ENCODE data around the gene MAFF. TPM values are rescaled to one million over a fixed set of nuclear protein-coding genes. Genes with fewer than 3 reads are reported as not detected.

Gene MAFF
- total RNA-seq, 1 experiment from 2014 or later, result 4.6 TPM

GRCh38 chr22:38196791-38197419 is 4.9 kb upstream of the MAFF start:
- H3K9me3 Mint-ChIP-seq, result no peaks in the 10 kb centered on the region

More at GRCh38 chr22:38196791-38197419, 4.9 kb upstream of the MAFF start:
- TF ChIP-seq CREB1 (CRISPR knock-in tag; IDR thresholded peaks at IDR 0.05) (no peak), ZNF219 (CRISPR knock-in tag; IDR thresholded peaks at IDR 0.05; ENCODE audit: borderline replicate concordance) (no peak), TP53 (CRISPR knock-in tag; IDR thresholded peaks at IDR 0.05) (no peak), AR (CRISPR knock-in tag; IDR thresholded peaks at IDR 0.05) (no peak), ZNF281 (CRISPR knock-in tag; IDR thresholded peaks at IDR 0.05) (no peak), NR1H2 (CRISPR knock-in tag; IDR thresholded peaks at IDR 0.05) (no peak), IRF2 (CRISPR knock-in tag; IDR thresholded peaks at IDR 0.05; ENCODE audit: borderline replicate concordance, low read depth) (no peak), STAT6 (CRISPR knock-in tag; conservative IDR thresholded peaks at IDR 0.05; ENCODE audit: low read depth) (no peak), NR3C1 (CRISPR knock-in tag; conservative IDR thresholded peaks at IDR 0.05; ENCODE audit: low read depth) (no peak), NFATC4 (CRISPR knock-in tag; IDR thresholded peaks at IDR 0.05) (no peak), ETV6 (CRISPR knock-in tag; IDR thresholded peaks at IDR 0.05) (no peak), PREB (CRISPR knock-in tag; IDR thresholded peaks at IDR 0.05; ENCODE audit: borderline replicate concordance) (no peak), NFE2L1 (CRISPR knock-in tag; IDR thresholded peaks at IDR 0.05) (no peak), KAT7 (CRISPR knock-in tag; IDR thresholded peaks at IDR 0.05; ENCODE audit: borderline replicate concordance) (no peak), E2F1 (CRISPR knock-in tag; IDR thresholded peaks at IDR 0.05) (no peak)
- TF ChIP-seq, protein P1, sequence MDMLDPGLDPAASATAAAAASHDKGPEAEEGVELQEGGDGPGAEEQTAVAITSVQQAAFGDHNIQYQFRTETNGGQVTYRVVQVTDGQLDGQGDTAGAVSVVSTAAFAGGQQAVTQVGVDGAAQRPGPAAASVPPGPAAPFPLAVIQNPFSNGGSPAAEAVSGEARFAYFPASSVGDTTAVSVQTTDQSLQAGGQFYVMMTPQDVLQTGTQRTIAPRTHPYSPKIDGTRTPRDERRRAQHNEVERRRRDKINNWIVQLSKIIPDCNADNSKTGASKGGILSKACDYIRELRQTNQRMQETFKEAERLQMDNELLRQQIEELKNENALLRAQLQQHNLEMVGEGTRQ (CRISPR knock-in tag; IDR thresholded peaks at IDR 0.05), result no peak
- TF ChIP-seq, protein P2, sequence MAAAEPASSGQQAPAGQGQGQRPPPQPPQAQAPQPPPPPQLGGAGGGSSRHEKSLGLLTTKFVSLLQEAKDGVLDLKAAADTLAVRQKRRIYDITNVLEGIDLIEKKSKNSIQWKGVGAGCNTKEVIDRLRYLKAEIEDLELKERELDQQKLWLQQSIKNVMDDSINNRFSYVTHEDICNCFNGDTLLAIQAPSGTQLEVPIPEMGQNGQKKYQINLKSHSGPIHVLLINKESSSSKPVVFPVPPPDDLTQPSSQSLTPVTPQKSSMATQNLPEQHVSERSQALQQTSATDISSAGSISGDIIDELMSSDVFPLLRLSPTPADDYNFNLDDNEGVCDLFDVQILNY (CRISPR knock-in tag; IDR thresholded peaks at IDR 0.05), result no peak
- ChIA-PET CTCF (interaction anchor here (0.7 to 1.2 kb wide), 5 partner anchors 15 to 111 kb away, joined by 3 to 6 read pairs (median 4); no protein-coding TSS in a partner anchor), POLR2A (interaction anchor here (0.7 kb wide), 1 partner anchor 20 kb away, joined by 3 read pairs; no protein-coding TSS in a partner anchor)
- Mint-ChIP-seq H3K27me3 (ENCODE audit: low read depth) (peaks cover 38% of the 10 kb centered on the region), H3K4me1 (peaks cover 8% of the 10 kb centered on the region), H3K4me3 (no peak overlapping the region), H3K36me3 (no peaks in the 10 kb centered on the region), H3K27ac (no peak overlapping the region)
- ATAC-seq, result peak; percentile 46
- DNase-seq (ENCODE audit: low spot score), result no peak
